Measurements from ENCODE around the gene PDCD4.

DNA sequence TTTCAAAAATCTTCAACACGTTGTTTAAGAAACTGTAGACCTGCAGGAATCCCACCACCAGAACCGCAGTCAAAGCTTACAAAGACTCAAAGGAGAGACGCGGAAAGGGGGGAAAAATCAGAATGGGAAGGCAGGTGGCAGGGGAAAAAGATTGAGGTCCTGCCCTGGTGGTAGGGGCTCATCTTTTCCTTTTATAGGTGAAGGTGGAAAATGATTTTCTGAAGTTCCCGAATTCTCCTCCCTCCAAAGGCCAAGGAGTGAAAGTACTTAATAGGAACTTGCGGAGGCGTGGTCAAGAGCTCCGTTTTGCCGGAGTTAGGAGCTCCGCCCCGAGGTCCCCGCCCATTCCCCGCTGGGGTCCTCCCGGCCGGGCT, 46.5 kb downstream of the PDCD4 start:
- TF ChIP-seq, protein P1, sequence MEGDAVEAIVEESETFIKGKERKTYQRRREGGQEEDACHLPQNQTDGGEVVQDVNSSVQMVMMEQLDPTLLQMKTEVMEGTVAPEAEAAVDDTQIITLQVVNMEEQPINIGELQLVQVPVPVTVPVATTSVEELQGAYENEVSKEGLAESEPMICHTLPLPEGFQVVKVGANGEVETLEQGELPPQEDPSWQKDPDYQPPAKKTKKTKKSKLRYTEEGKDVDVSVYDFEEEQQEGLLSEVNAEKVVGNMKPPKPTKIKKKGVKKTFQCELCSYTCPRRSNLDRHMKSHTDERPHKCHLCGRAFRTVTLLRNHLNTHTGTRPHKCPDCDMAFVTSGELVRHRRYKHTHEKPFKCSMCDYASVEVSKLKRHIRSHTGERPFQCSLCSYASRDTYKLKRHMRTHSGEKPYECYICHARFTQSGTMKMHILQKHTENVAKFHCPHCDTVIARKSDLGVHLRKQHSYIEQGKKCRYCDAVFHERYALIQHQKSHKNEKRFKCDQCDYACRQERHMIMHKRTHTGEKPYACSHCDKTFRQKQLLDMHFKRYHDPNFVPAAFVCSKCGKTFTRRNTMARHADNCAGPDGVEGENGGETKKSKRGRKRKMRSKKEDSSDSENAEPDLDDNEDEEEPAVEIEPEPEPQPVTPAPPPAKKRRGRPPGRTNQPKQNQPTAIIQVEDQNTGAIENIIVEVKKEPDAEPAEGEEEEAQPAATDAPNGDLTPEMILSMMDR (IDR thresholded peaks at IDR 0.05): peak; percentile 8; the same call in 1 of the 2 replicates
- TF ChIP-seq, protein P2, sequence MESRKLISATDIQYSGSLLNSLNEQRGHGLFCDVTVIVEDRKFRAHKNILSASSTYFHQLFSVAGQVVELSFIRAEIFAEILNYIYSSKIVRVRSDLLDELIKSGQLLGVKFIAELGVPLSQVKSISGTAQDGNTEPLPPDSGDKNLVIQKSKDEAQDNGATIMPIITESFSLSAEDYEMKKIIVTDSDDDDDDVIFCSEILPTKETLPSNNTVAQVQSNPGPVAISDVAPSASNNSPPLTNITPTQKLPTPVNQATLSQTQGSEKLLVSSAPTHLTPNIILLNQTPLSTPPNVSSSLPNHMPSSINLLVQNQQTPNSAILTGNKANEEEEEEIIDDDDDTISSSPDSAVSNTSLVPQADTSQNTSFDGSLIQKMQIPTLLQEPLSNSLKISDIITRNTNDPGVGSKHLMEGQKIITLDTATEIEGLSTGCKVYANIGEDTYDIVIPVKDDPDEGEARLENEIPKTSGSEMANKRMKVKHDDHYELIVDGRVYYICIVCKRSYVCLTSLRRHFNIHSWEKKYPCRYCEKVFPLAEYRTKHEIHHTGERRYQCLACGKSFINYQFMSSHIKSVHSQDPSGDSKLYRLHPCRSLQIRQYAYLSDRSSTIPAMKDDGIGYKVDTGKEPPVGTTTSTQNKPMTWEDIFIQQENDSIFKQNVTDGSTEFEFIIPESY (IDR thresholded peaks at IDR 0.05; ENCODE audit: borderline replicate concordance, low read depth): no peak
- no peak for TF ChIP-seq EP300 (IDR thresholded peaks at IDR 0.05; ENCODE audit: borderline replicate concordance in 1 of 2, low read depth in 1 of 2, low read length in 1 of 2)
- TF ChIP-seq, protein P3, sequence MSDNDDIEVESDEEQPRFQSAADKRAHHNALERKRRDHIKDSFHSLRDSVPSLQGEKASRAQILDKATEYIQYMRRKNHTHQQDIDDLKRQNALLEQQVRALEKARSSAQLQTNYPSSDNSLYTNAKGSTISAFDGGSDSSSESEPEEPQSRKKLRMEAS (IDR thresholded peaks at IDR 0.05; ENCODE audit: low read depth): no peak
- no peak for TF ChIP-seq TEAD4 (IDR thresholded peaks at IDR 0.05; ENCODE audit: borderline replicate concordance, insufficient read depth)
- no peak for TF ChIP-seq POLR2AphosphoS5 (IDR thresholded peaks at IDR 0.05; ENCODE audit: low read depth, low read length)

Data from SK-N-SH (cell line).